ENCODE results near the gene KIAA0232. TPM values are rescaled to one million over a fixed set of nuclear protein-coding genes. Genes with fewer than 3 reads are reported as not detected.

Gene KIAA0232
- total RNA-seq, 1 donor from 2014 or later, result 32.1 TPM

GRCh38 chr4:6848717-6849305, 66.3 kb downstream of the KIAA0232 start:
- TF ChIP-seq, protein P1, sequence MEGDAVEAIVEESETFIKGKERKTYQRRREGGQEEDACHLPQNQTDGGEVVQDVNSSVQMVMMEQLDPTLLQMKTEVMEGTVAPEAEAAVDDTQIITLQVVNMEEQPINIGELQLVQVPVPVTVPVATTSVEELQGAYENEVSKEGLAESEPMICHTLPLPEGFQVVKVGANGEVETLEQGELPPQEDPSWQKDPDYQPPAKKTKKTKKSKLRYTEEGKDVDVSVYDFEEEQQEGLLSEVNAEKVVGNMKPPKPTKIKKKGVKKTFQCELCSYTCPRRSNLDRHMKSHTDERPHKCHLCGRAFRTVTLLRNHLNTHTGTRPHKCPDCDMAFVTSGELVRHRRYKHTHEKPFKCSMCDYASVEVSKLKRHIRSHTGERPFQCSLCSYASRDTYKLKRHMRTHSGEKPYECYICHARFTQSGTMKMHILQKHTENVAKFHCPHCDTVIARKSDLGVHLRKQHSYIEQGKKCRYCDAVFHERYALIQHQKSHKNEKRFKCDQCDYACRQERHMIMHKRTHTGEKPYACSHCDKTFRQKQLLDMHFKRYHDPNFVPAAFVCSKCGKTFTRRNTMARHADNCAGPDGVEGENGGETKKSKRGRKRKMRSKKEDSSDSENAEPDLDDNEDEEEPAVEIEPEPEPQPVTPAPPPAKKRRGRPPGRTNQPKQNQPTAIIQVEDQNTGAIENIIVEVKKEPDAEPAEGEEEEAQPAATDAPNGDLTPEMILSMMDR (IDR thresholded peaks at IDR 0.05; ENCODE audit: insufficient read depth, low read length, poor library complexity, severe bottlenecking), result no peak
- DNase-seq (ENCODE audit: low read depth), result no peak
- Histone ChIP-seq H3K36me3 (ENCODE audit: control insufficient read depth, insufficient read depth, low read length) (peaks cover 4% of the 10 kb centered on the region), H3K27me3 (ENCODE audit: control insufficient read depth, insufficient read depth, low read length) (no peaks in the 10 kb centered on the region), H3K4me3 (ENCODE audit: low read depth, low read length) (no peak overlapping the region)

DNA sequence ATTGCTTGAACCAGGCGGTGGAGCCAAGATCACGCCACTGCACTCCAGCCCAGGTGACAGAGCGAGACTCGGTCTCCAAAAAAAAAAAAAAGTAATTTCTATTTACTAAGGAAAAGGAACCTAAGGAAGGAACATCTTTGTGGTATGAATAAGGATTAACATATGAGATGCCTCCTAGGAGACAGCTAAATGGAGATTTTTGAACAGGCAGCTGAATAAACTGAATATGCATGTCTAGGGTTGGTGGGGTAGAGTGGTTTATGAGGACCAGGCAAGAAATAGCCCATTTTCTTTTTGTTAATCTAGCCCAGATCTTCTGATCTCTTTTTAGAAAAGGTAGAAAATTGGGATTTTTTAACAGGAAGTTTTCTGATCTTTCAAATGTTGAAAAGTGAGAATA, 67.2 kb downstream of the KIAA0232 start:
- H3K36me3 ChIP-seq (ENCODE audit: control insufficient read depth, insufficient read depth, low read length), result peaks cover 4% of the 10 kb centered on the region
- no peak overlapping the region for H3K4me3 ChIP-seq (ENCODE audit: low read depth, low read length)
- DNase-seq (ENCODE audit: low read depth), result no peak
- TF ChIP-seq, protein P1 (IDR thresholded peaks at IDR 0.05; ENCODE audit: insufficient read depth, low read length, poor library complexity, severe bottlenecking), result no peak
- no peaks in the 10 kb centered on the region for H3K27me3 ChIP-seq (ENCODE audit: control insufficient read depth, insufficient read depth, low read length)

DNA sequence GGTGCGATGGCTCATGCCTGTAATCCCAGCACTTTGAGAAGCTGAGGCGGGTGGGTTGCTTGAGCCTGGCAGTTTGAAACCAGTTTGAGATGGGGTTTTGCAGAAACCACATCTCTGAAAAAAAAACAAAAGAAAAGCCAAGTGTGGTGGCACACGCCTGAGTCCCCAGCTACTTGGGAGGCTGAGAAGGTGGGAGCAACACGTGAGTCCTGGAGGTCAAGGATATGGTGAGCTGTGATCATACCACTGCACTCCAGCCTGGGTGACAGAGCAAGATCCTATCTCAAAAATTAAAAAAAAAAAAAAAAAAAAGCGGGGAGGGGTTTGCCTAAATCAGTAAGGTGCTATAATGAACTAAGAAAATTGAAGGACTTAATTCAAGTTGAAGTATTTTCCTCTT, 68.9 kb downstream of the KIAA0232 start:
- DNase-seq (ENCODE audit: low read depth), result no peak
- TF ChIP-seq, protein P1 (IDR thresholded peaks at IDR 0.05; ENCODE audit: insufficient read depth, low read length, poor library complexity, severe bottlenecking), result no peak
- peaks cover 4% of the 10 kb centered on the region for H3K36me3 ChIP-seq (ENCODE audit: control insufficient read depth, insufficient read depth, low read length)
- H3K4me3 ChIP-seq (ENCODE audit: low read depth, low read length), result no peak overlapping the region
- H3K27me3 ChIP-seq (ENCODE audit: control insufficient read depth, insufficient read depth, low read length), result no peaks in the 10 kb centered on the region

DNA sequence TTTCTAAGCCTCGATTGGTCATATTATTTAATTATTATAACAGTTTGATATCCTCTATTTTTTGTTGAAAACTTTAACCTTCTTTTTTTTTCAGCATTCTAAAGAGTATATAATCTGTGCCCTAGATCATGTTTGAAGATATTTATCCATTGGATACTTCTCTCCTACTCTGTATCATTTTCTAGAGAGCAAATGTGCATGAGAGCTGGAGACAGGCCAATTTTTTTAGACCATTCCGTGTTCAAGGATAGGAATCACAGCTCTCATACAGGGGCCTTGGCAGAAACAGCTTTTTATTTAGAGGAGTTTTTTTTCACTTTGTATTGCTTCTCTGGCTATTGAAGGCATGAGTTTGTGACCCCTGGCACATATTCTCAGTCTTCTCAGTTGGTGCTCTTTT, 69.4 kb downstream of the KIAA0232 start:
- DNase-seq (ENCODE audit: low read depth), result no peak
- TF ChIP-seq, protein P1 (IDR thresholded peaks at IDR 0.05; ENCODE audit: insufficient read depth, low read length, poor library complexity, severe bottlenecking), result no peak
- H3K4me3 ChIP-seq (ENCODE audit: low read depth, low read length), result no peak overlapping the region

GRCh38 chr4:6852582-6852981, 70.1 kb downstream of the KIAA0232 start:
- no peak overlapping the region for H3K4me3 ChIP-seq (ENCODE audit: low read depth, low read length)
- H3K27me3 ChIP-seq (ENCODE audit: control insufficient read depth, insufficient read depth, low read length), result no peaks in the 10 kb centered on the region
- peaks cover 4% of the 10 kb centered on the region for H3K36me3 ChIP-seq (ENCODE audit: control insufficient read depth, insufficient read depth, low read length)
- TF ChIP-seq, protein P1 (IDR thresholded peaks at IDR 0.05; ENCODE audit: insufficient read depth, low read length, poor library complexity, severe bottlenecking), result no peak
- DNase-seq (ENCODE audit: low read depth), result no peak

More for the DNA sequence above, 69.4 kb downstream of the KIAA0232 start:
- H3K36me3 ChIP-seq (ENCODE audit: control insufficient read depth, insufficient read depth, low read length), result peaks cover 4% of the 10 kb centered on the region
- no peaks in the 10 kb centered on the region for H3K27me3 ChIP-seq (ENCODE audit: control insufficient read depth, insufficient read depth, low read length)

Data from kidney epithelial cell (primary cell).